T-cell (primary cell): ENCODE data around the gene PURB. TPM values are rescaled to one million over a fixed set of nuclear protein-coding genes. Genes with fewer than 3 reads are reported as not detected.
"Not testable (repeated sequence)": the region's sequence is repeated elsewhere in the genome, so short reads cannot be mapped to it uniquely, and the experiment has no call there.

Source experiments
- ATAC-seq, 4 experiments: fragments of 200-7000 bp in 3 of 4; fragments of 150-1000 bp in 1 of 4; cut with Tn5 transposase; replicated peaks in 1 of 4; 1 replicate in 3 of 4; 2 replicates in 1 of 4; pipeline ENCODE4 v1.10.0; 2021; ENCODE audit warnings: moderate library complexity in 3 of 4, mild to moderate bottlenecking in 2 of 4, moderate number of reproducible peaks in 1 of 4
- CTCF ChIA-PET, 2 donors: fragments of 300-600 bp; sonication (Branson Sonifier 250); formaldehyde crosslinking; loops; one replicate each; lab custom pipeline; 2022; ENCODE audit warnings: antibody characterized with exemption in 2 of 2; lab: Charles Lee
- POLR2A ChIA-PET, 2 donors: fragments of 300-600 bp; sonication (Branson Sonifier 250); formaldehyde crosslinking; loops; one replicate each; lab custom pipeline; 2022; ENCODE audit warnings: antibody characterized with exemption in 2 of 2; lab: Charles Lee
- DNase-seq, 35 experiments: peaks; one replicate each; pipeline versions ENCODE4 v3.0.0 to v3.0.0-alpha.2; 2013 to 2023
- H3K27ac ChIP-seq: one replicate; pipeline ENCODE4 v1.5.1; 2013; ENCODE audit warnings: low read length
- H3K27me3 ChIP-seq, 2 experiments: replicated peaks in 1 of 2; 1 replicate in 1 of 2; 2 replicates in 1 of 2; pipeline versions ENCODE4 v1.6.1 to v1.7.0; 2013; ENCODE audit warnings: low read length in 1 of 2, mixed read lengths in 1 of 2; ENCODE audit not compliant: control insufficient read depth in 2 of 2, insufficient read depth in 2 of 2; ENCODE audit errors: extremely low read depth in 1 of 2
- H3K36me3 ChIP-seq, 2 donors: 1 replicate in 1 of 2; 2 replicates in 1 of 2; pipeline versions ENCODE4 v1.6.1 to v1.7.0; 2013; ENCODE audit warnings: low read length in 1 of 2; ENCODE audit not compliant: control insufficient read depth in 2 of 2, insufficient read depth in 1 of 2; ENCODE audit errors: extremely low read depth in 1 of 2
- H3K4me1 ChIP-seq, 2 experiments: 1 replicate in 1 of 2; 2 replicates in 1 of 2; pipeline versions ENCODE4 v1.6.1 to v1.7.0; 2013; ENCODE audit warnings: low read length in 2 of 2, mixed read lengths in 1 of 2; ENCODE audit not compliant: insufficient read depth in 2 of 2, control insufficient read depth in 1 of 2; ENCODE audit errors: extremely low read depth in 1 of 2
- H3K4me3 ChIP-seq, 2 donors: 1 replicate in 1 of 2; 2 replicates in 1 of 2; pipeline versions ENCODE4 v1.5.1 to v1.7.0; 2013; ENCODE audit warnings: mild to moderate bottlenecking in 2 of 2, low read length in 1 of 2, moderate library complexity in 1 of 2; ENCODE audit not compliant: control insufficient read depth in 1 of 2; ENCODE audit errors: extremely low read depth in 1 of 2
- H3K9me3 ChIP-seq: 2 replicates; pipeline ENCODE4 v1.7.0; 2013
- H3K27ac Mint-ChIP-seq, 2 donors: one replicate each; pipeline ENCODE4 v1.8.0; 2020 to 2021; ENCODE audit warnings: mild to moderate bottlenecking in 2 of 2, mixed read lengths in 2 of 2
- H3K27me3 Mint-ChIP-seq, 2 donors: one replicate each; pipeline ENCODE4 v1.8.0; 2021 to 2022; ENCODE audit warnings: mixed read lengths in 2 of 2
- H3K36me3 Mint-ChIP-seq: one replicate; pipeline ENCODE4 v1.8.0; 2021; ENCODE audit warnings: mixed read lengths
- H3K4me1 Mint-ChIP-seq, 3 donors: one replicate each; pipeline ENCODE4 v1.8.0; 2020 to 2022; ENCODE audit warnings: mixed read lengths in 3 of 3, mild to moderate bottlenecking in 1 of 3
- H3K4me3 Mint-ChIP-seq, 3 donors: one replicate each; pipeline ENCODE4 v1.8.0; 2020 to 2022; ENCODE audit warnings: mild to moderate bottlenecking in 3 of 3, mixed read lengths in 3 of 3, moderate library complexity in 3 of 3
- H3K9me3 Mint-ChIP-seq, 3 donors: one replicate each; pipeline ENCODE4 v1.8.0; 2020 to 2022; ENCODE audit warnings: mixed read lengths in 3 of 3
- WGBS: methylation state at CpG from one replicate; pipeline ENCODE4 v1.1.5; 2013; ENCODE audit warnings: missing lambda C conversion rate; ENCODE audit not compliant: insufficient coverage; 5-methylcytosine and 5-hydroxymethylcytosine counted together
- total RNA-seq, 35 experiments: library from RNA in 6 of 35; stranded (reverse) in 6 of 35; fragments of 120-200 nt in 1 of 35; gene quantifications; one replicate each; pipeline versions ENCODE4 v1.2.1 to v1.2.4 and lab custom pipeline; 2013 to 2026

The PURB gene
- total RNA-seq, 5 donors from 2014 or later (not counting 1 experiment from before 2014, with no cell fraction given) = 19.5 to 29.8 (median 20.1) TPM

GRCh38 chr7:44847509-44847919, 37.8 kb downstream of the PURB start:
- peak overlapping the region; percentile 99 for H3K27ac Mint-ChIP-seq
- peak overlapping the region; percentile 97 for H3K27ac ChIP-seq
- H3K4me3 ChIP-seq = peak overlapping the region; percentile 57 to 79
- H3K4me1 ChIP-seq = peaks cover 14% of the 10 kb centered on the region in 2 experiments
- WGBS = 0% methylated on average over 36 of the region's 36 CpGs
- DNase-seq (peak; percentile 73 to 90 (median 82)), ATAC-seq (peak; percentile 58 to 76 (median 74))
- H3K27me3 ChIP-seq = no peaks in the 10 kb centered on the region
- H3K4me1 Mint-ChIP-seq = peaks cover 31 to 37% (median 37%) of the 10 kb centered on the region in 3 donors
- ChIA-PET POLR2A (interaction anchor here in 1 of 2 donors (0.6 to 2.6 kb wide), 10 partner anchors 15 to 274 kb away, joined by 3 to 15 read pairs (median 4); partner anchors contain the start of genes DDX56, PURB, TBRG4 and TMED4), CTCF (interaction anchor here in 1 of 2 donors (1.0 to 2.4 kb wide), 9 partner anchors 9 to 274 kb away, joined by 3 to 15 read pairs (median 5); partner anchors contain the start of genes DDX56, PURB and TMED4)
- H3K9me3 ChIP-seq = no peaks in the 10 kb centered on the region
- no peaks in the 10 kb centered on the region for H3K9me3 Mint-ChIP-seq
- peaks cover 0 to 2% of the 10 kb centered on the region in 2 donors for H3K36me3 ChIP-seq
- peaks cover 4% of the 10 kb centered on the region for H3K36me3 Mint-ChIP-seq
- H3K4me3 Mint-ChIP-seq = peak overlapping the region; percentile 94 to 97 (median 96)
- H3K27me3 Mint-ChIP-seq = no peaks in the 10 kb centered on the region

GRCh38 chr7:44846816-44847508, 38.4 kb downstream of the PURB start:
- H3K4me3 Mint-ChIP-seq = peak overlapping the region; percentile 94 to 97 (median 96)
- POLR2A ChIA-PET = interaction anchor here (0.8 to 2.6 kb wide), 9 partner anchors 16 to 273 kb away, joined by 3 to 15 read pairs (median 5); partner anchors contain the start of genes DDX56 (in 1 of the 2), PURB (in 1 of the 2) and TMED4 (in 1 of the 2)
- Histone ChIP-seq H3K4me3 (peak overlapping the region; percentile 59 to 79), H3K36me3 (peaks cover 0 to 4% of the 10 kb centered on the region in 2 donors), H3K4me1 (peaks cover 14% of the 10 kb centered on the region in 2 experiments), H3K9me3 (no peaks in the 10 kb centered on the region), H3K27me3 (no peaks in the 10 kb centered on the region), H3K27ac (peak overlapping the region; percentile 97)
- peaks cover 10% of the 10 kb centered on the region for H3K36me3 Mint-ChIP-seq
- H3K27ac Mint-ChIP-seq = peak overlapping the region; percentile 99
- DNase-seq = peak in 1 of 35 experiments; percentile 35
- H3K9me3 Mint-ChIP-seq = no peaks in the 10 kb centered on the region
- no peak for ATAC-seq
- no peaks in the 10 kb centered on the region for H3K27me3 Mint-ChIP-seq
- CTCF ChIA-PET = interaction anchor here (0.6 to 2.4 kb wide), 12 partner anchors 9 to 274 kb away, joined by 3 to 15 read pairs (median 6); partner anchors contain the start of genes DDX56 (in 1 of the 2), PURB (in 1 of the 2) and TMED4 (in 1 of the 2)
- peaks cover 36 to 43% (median 43%) of the 10 kb centered on the region in 3 donors for H3K4me1 Mint-ChIP-seq
- WGBS = 0% methylated on average over 8 of the region's 12 CpGs

- H3K27ac ChIP-seq = peak overlapping the region; percentile 97
- H3K4me1 ChIP-seq = peaks cover 14% of the 10 kb centered on the region in 2 experiments
- H3K27ac Mint-ChIP-seq = peak overlapping the region; percentile 99
- not testable (repeated sequence) for H3K9me3 Mint-ChIP-seq, H3K27me3 ChIP-seq, H3K9me3 ChIP-seq, H3K27me3 Mint-ChIP-seq, H3K36me3 ChIP-seq, ATAC-seq
- POLR2A ChIA-PET = interaction anchor here (0.6 to 2.6 kb wide), 12 partner anchors 10 to 827 kb away, joined by 3 to 15 read pairs (median 4); partner anchors contain the start of gene PURB (in 1 of the 2)
- peak overlapping the region; percentile 94 to 97 (median 96) for H3K4me3 Mint-ChIP-seq
- H3K4me1 Mint-ChIP-seq = peaks cover 40 to 48% (median 47%) of the 10 kb centered on the region in 3 donors
- CTCF ChIA-PET = interaction anchor here (0.6 to 2.4 kb wide), 13 partner anchors 8 to 273 kb away, joined by 3 to 15 read pairs (median 6); partner anchors contain the start of genes DDX56 (in 1 of the 2), PURB (in 1 of the 2) and TMED4 (in 1 of the 2)
- peaks cover 15% of the 10 kb centered on the region for H3K36me3 Mint-ChIP-seq
- 20% methylated on average over 1 of the region's 11 CpGs for WGBS
- H3K4me3 ChIP-seq = peak overlapping the region; percentile 59 to 79
- peak in 17 of 35 experiments; percentile 7 to 47 (median 18) for DNase-seq
Measured at GRCh38 chr7:44846390-44846789, 38.9 kb downstream of the PURB start.

- CTCF ChIA-PET = interaction anchor here in 1 of 2 donors (1.0 to 1.7 kb wide), 2 partner anchors 11 to 260 kb away, joined by 4 to 6 read pairs; no protein-coding TSS in a partner anchor
- peak overlapping the region; percentile 69 to 99 for H3K27ac Mint-ChIP-seq
- Histone ChIP-seq H3K27ac (no peak overlapping the region), H3K9me3 (no peaks in the 10 kb centered on the region), H3K4me3 (no peak overlapping the region), H3K4me1 (peaks cover 14% of the 10 kb centered on the region in 2 experiments), H3K27me3 (no peaks in the 10 kb centered on the region), H3K36me3 (peaks cover 0 to 15% of the 10 kb centered on the region in 2 donors)
- POLR2A ChIA-PET = interaction anchor here (0.5 to 2.5 kb wide), 7 partner anchors 7 to 764 kb away, joined by 3 to 15 read pairs (median 3); no protein-coding TSS in a partner anchor
- peak overlapping the region; percentile 6 to 96 (median 94) for H3K4me3 Mint-ChIP-seq
- DNase-seq (no peak), ATAC-seq (no peak)
- peaks cover 46 to 51% (median 50%) of the 10 kb centered on the region in 3 donors for H3K4me1 Mint-ChIP-seq
- no peaks in the 10 kb centered on the region for H3K27me3 Mint-ChIP-seq
- H3K9me3 Mint-ChIP-seq = no peaks in the 10 kb centered on the region
- H3K36me3 Mint-ChIP-seq = peaks cover 22% of the 10 kb centered on the region
Measured at GRCh38 chr7:44845451-44845850, 39.9 kb downstream of the PURB start.

GRCh38 chr7:44843440-44843839, 41.9 kb downstream of the PURB start:
- POLR2A ChIA-PET = interaction anchor here in 1 of 2 donors (0.7 kb wide), 2 partner anchors 70 to 93 kb away, joined by 4 to 7 read pairs; no protein-coding TSS in a partner anchor
- not testable (repeated sequence) for DNase-seq, H3K9me3 ChIP-seq, H3K27me3 ChIP-seq, H3K4me3 ChIP-seq, H3K9me3 Mint-ChIP-seq, H3K4me3 Mint-ChIP-seq, ATAC-seq, H3K27me3 Mint-ChIP-seq, H3K27ac Mint-ChIP-seq, H3K27ac ChIP-seq
- Mint-ChIP-seq H3K36me3 (peaks cover 29% of the 10 kb centered on the region), H3K4me1 (peaks cover 51 to 57% (median 52%) of the 10 kb centered on the region in 3 donors)
- H3K4me1 ChIP-seq = peaks cover 5 to 14% of the 10 kb centered on the region in 2 experiments
- WGBS = no CpG with 5 or more reads among the region's 5 CpGs
- peaks cover 0 to 32% of the 10 kb centered on the region in 2 donors for H3K36me3 ChIP-seq
- CTCF ChIA-PET = interaction anchor here in 1 of 2 donors (0.6 kb wide), 1 partner anchor 155 kb away, joined by 5 read pairs; no protein-coding TSS in a partner anchor

- POLR2A ChIA-PET = interaction anchor here (0.6 to 0.7 kb wide), 3 partner anchors 16 to 224 kb away, joined by 8 to 10 read pairs (median 10); no protein-coding TSS in a partner anchor
- Histone ChIP-seq H3K36me3 (peaks cover 0 to 35% of the 10 kb centered on the region in 2 donors), H3K4me1 (peaks cover 3 to 14% of the 10 kb centered on the region in 2 experiments)
- H3K27me3 ChIP-seq, H3K4me3 ChIP-seq, CTCF ChIA-PET, H3K27ac Mint-ChIP-seq, H3K9me3 ChIP-seq, H3K27me3 Mint-ChIP-seq, DNase-seq, H3K4me3 Mint-ChIP-seq, H3K27ac ChIP-seq, H3K9me3 Mint-ChIP-seq, ATAC-seq: not testable (repeated sequence)
- WGBS = no CpG with 5 or more reads among the region's 8 CpGs
- Mint-ChIP-seq H3K36me3 (peaks cover 31% of the 10 kb centered on the region), H3K4me1 (peaks cover 48 to 57% (median 53%) of the 10 kb centered on the region in 3 donors)
Measured at GRCh38 chr7:44842675-44843074, 42.7 kb downstream of the PURB start.
